ENCODE data around the gene DNAJC8. TPM values are rescaled to one million over a fixed set of nuclear protein-coding genes. Genes with fewer than 3 reads are reported as not detected.
A peak's percentile ranks its signal among the peaks of the same experiment; 100 is the strongest.

Gene DNAJC8
- total and polyA plus RNA-seq, 10 of the 15 experiments (the other 5 are each of a cell fraction or from before 2014, with no cell fraction given) = 91.2 to 296 (median 152) TPM

- TF ChIP-seq SMC3 (IDR thresholded peaks at IDR 0.05; ENCODE audit: borderline replicate concordance, low read length) (peak; percentile 32; the same call in 1 of the 2 replicates), NR2C1 (IDR thresholded peaks at IDR 0.05) (peak; percentile 68), ZNF274 (IDR thresholded peaks at IDR 0.05; ENCODE audit: insufficient read depth, insufficient read length) (no peak), MXI1 (IDR thresholded peaks at IDR 0.05; ENCODE audit: low read depth, low read length) (peak; percentile 84), ZBTB33 (IDR thresholded peaks at IDR 0.05) (no peak), ZBTB4 (CRISPR knock-in tag; IDR thresholded peaks at IDR 0.05) (no peak), CREB1 (IDR thresholded peaks at IDR 0.05; ENCODE audit: low read depth) (peak; percentile 71), YBX1 (IDR thresholded peaks at IDR 0.05) (no peak), BCL3 (IDR thresholded peaks at IDR 0.05; ENCODE audit: borderline replicate concordance, insufficient read depth, low read depth, low read length, poor library complexity, severe bottlenecking) (peak; percentile 86), SRF (IDR thresholded peaks at IDR 0.05; ENCODE audit: low read depth in 2 of 2, low read length in 2 of 2) (peak in 1 of 2 experiments; percentile 67; a peak in 2 of 4 replicates), ZNF384 (IDR thresholded peaks at IDR 0.05; ENCODE audit: borderline replicate concordance, low read depth, low read length) (no peak), IKZF2 (IDR thresholded peaks at IDR 0.05) (peak; percentile 86 to 88), KLF5 (IDR thresholded peaks at IDR 0.05; ENCODE audit: partially characterized antibody) (peak; percentile 88), FOXM1 (IDR thresholded peaks at IDR 0.05; ENCODE audit: low read depth, low read length) (peak; percentile 97), RCOR1 (conservative IDR thresholded peaks at IDR 0.05; ENCODE audit: low read depth, low read length) (0 out of 2 replicates have a peak, but pooled peaks have one; percentile 31), CEBPZ (IDR thresholded peaks at IDR 0.05; ENCODE audit: low read depth, low read length) (0 out of 2 replicates have a peak, but pooled peaks have one; percentile 37), SREBF1 (IDR thresholded peaks at IDR 0.05; ENCODE audit: low read length) (no peak), TCF7 (IDR thresholded peaks at IDR 0.05; ENCODE audit: borderline replicate concordance) (0 out of 2 replicates have a peak, but pooled peaks have one; percentile 34), ETV6 (conservative IDR thresholded peaks at IDR 0.05 in 1 of 2, IDR thresholded peaks at IDR 0.05 in 1 of 2; ENCODE audit: borderline replicate concordance in 1 of 2, low read depth in 1 of 2) (peak in 1 of 2 experiments; percentile 98; a peak in 2 of 4 replicates)
Measured at GRCh38 chr1:28199328-28200233, 33.2 kb downstream of the DNAJC8 start (continued).

Measured in GM12878 (cell line).